K562 (cell line): ENCODE data around the gene PRDM16. TPM values are rescaled to one million over a fixed set of nuclear protein-coding genes. Genes with fewer than 3 reads are reported as not detected.

Source experiments
- E2F1 ChIP-seq: sonication (generic); formaldehyde crosslinking; IDR thresholded peaks from 2 replicates; pipeline ENCODE4 v1.8.1; 2023; ENCODE audit warnings: mild to moderate bottlenecking, missing genetic modification reagents, moderate library complexity
- STAG1 ChIP-seq: sonication (generic); formaldehyde crosslinking; IDR thresholded peaks from 2 replicates; pipeline ENCODE4 v1.5.0; 2020; ENCODE audit warnings: missing genetic modification reagents, borderline replicate concordance
- TAF15 ChIP-seq: fragments of 200-400 bp; formaldehyde crosslinking; IDR thresholded peaks from 2 replicates; pipeline ENCODE4 v1.6.1; 2017; ENCODE audit warnings: mild to moderate bottlenecking, low read depth, low read length, moderate library complexity
- ZFPM2 ChIP-seq: fragments of 250-450 bp; sonication (Bioruptor Pico); IDR thresholded peaks from 2 replicates; pipeline ENCODE4 v1.5.1; 2022; ENCODE audit warnings: mild to moderate bottlenecking
- ZNF165 ChIP-seq: fragments of 250-450 bp; sonication (Bioruptor Pico); IDR thresholded peaks from 2 replicates; pipeline ENCODE4 v1.4.0; 2020; ENCODE audit warnings: borderline replicate concordance
- polyA plus RNA-seq, 8 experiments: library from polyadenylated mRNA; depleted of rRNA in 4 of 8; stranded (reverse) in 5 of 8; unstranded in 3 of 8; fragments of >200 nt; fragmentation: Nextera tagmentation in 2 of 8; fragmentation: Illumina TruSeq in 1 of 8; extraction: Ambion mirVana in 2 of 8; extraction: Trizol in 1 of 8; gene quantifications; 2 replicates each; pipeline versions ENCODE4 v1.2.1 to v1.2.3, GENCODE V29; 2011 to 2014; ENCODE audit warnings: inconsistent platforms in 1 of 8, missing spikeins in 1 of 8
- total RNA-seq, 7 experiments: library from RNA; depleted of rRNA in 6 of 7; stranded (reverse); fragments of >200 nt in 6 of 7; fragmentation: Illumina TruSeq in 2 of 7; extraction: Trizol in 2 of 7; gene quantifications; 2 replicates each; pipeline versions ENCODE4 v1.2.1 to v1.2.3, GENCODE V29; 2011 to 2021; ENCODE audit warnings: low replicate concordance in 1 of 7
- TF ChIP-seq, protein P1 (sequence below): fragments of 200-600 bp; sonication (generic); IDR thresholded peaks from one replicate; pipeline ENCODE4 v1.6.1; 2012; ENCODE audit warnings: mild to moderate bottlenecking, low read depth, low read length, inconsistent platforms

PRDM16 gene
- total and polyA plus RNA-seq, 9 of the 15 experiments (the other 6 are each of a cell fraction or from before 2014, with no cell fraction given): 0.10 to 0.27 TPM; not detected in 7

DNA sequence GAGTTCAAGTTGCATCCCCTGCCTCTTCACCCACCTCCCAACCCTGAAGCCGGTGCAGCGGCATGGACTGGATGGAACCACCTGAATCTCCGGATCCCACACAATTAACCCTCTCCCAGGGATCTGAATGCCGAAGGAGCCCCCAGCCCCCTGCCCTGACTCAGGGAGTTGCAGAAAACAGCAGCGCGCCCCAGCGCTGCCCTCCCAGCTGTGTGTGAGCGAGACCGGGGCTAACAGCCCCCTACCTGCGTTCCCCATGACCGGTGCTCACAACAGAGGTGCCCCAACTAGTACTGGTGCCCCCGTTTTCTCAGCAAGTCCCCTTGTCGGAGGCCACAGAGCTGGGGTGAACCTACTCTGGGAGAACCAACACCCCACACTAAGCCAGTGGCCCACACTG is 136.8 kb downstream of the PRDM16 start (continued):
- TF ChIP-seq, protein P1, sequence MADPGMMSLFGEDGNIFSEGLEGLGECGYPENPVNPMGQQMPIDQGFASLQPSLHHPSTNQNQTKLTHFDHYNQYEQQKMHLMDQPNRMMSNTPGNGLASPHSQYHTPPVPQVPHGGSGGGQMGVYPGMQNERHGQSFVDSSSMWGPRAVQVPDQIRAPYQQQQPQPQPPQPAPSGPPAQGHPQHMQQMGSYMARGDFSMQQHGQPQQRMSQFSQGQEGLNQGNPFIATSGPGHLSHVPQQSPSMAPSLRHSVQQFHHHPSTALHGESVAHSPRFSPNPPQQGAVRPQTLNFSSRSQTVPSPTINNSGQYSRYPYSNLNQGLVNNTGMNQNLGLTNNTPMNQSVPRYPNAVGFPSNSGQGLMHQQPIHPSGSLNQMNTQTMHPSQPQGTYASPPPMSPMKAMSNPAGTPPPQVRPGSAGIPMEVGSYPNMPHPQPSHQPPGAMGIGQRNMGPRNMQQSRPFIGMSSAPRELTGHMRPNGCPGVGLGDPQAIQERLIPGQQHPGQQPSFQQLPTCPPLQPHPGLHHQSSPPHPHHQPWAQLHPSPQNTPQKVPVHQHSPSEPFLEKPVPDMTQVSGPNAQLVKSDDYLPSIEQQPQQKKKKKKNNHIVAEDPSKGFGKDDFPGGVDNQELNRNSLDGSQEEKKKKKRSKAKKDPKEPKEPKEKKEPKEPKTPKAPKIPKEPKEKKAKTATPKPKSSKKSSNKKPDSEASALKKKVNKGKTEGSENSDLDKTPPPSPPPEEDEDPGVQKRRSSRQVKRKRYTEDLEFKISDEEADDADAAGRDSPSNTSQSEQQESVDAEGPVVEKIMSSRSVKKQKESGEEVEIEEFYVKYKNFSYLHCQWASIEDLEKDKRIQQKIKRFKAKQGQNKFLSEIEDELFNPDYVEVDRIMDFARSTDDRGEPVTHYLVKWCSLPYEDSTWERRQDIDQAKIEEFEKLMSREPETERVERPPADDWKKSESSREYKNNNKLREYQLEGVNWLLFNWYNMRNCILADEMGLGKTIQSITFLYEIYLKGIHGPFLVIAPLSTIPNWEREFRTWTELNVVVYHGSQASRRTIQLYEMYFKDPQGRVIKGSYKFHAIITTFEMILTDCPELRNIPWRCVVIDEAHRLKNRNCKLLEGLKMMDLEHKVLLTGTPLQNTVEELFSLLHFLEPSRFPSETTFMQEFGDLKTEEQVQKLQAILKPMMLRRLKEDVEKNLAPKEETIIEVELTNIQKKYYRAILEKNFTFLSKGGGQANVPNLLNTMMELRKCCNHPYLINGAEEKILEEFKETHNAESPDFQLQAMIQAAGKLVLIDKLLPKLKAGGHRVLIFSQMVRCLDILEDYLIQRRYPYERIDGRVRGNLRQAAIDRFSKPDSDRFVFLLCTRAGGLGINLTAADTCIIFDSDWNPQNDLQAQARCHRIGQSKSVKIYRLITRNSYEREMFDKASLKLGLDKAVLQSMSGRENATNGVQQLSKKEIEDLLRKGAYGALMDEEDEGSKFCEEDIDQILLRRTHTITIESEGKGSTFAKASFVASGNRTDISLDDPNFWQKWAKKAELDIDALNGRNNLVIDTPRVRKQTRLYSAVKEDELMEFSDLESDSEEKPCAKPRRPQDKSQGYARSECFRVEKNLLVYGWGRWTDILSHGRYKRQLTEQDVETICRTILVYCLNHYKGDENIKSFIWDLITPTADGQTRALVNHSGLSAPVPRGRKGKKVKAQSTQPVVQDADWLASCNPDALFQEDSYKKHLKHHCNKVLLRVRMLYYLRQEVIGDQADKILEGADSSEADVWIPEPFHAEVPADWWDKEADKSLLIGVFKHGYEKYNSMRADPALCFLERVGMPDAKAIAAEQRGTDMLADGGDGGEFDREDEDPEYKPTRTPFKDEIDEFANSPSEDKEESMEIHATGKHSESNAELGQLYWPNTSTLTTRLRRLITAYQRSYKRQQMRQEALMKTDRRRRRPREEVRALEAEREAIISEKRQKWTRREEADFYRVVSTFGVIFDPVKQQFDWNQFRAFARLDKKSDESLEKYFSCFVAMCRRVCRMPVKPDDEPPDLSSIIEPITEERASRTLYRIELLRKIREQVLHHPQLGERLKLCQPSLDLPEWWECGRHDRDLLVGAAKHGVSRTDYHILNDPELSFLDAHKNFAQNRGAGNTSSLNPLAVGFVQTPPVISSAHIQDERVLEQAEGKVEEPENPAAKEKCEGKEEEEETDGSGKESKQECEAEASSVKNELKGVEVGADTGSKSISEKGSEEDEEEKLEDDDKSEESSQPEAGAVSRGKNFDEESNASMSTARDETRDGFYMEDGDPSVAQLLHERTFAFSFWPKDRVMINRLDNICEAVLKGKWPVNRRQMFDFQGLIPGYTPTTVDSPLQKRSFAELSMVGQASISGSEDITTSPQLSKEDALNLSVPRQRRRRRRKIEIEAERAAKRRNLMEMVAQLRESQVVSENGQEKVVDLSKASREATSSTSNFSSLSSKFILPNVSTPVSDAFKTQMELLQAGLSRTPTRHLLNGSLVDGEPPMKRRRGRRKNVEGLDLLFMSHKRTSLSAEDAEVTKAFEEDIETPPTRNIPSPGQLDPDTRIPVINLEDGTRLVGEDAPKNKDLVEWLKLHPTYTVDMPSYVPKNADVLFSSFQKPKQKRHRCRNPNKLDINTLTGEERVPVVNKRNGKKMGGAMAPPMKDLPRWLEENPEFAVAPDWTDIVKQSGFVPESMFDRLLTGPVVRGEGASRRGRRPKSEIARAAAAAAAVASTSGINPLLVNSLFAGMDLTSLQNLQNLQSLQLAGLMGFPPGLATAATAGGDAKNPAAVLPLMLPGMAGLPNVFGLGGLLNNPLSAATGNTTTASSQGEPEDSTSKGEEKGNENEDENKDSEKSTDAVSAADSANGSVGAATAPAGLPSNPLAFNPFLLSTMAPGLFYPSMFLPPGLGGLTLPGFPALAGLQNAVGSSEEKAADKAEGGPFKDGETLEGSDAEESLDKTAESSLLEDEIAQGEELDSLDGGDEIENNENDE: no peak
- TF ChIP-seq ZNF165 (CRISPR knock-in tag) (no peak), TAF15 (no peak), E2F1 (CRISPR knock-in tag) (no peak), ZFPM2 (CRISPR knock-in tag) (no peak), STAG1 (no peak)
